HepG2 (cell line): ENCODE data around the gene CDCP2. TPM values are rescaled to one million over a fixed set of nuclear protein-coding genes. Genes with fewer than 3 reads are reported as not detected.
A peak's percentile ranks its signal among the peaks of the same experiment; 100 is the strongest.

ENCODE experiments used
- ATAC-seq: fragments of 200-7000 bp; cut with Tn5 transposase; 3 replicates; pipeline ENCODE4 v1.9.1; 2020; ENCODE audit warnings: mild to moderate bottlenecking, moderate library complexity
- BruUV-seq: library from RNA; stranded (reverse); fragments of 400-500 nt; replicated peaks from 2 replicates; lab custom pipeline; 2021; lab: Mats Ljungman, UMichigan
- CTCF ChIA-PET: fragments of 300-600 bp; formaldehyde crosslinking; extraction: SDS; loops from one replicate; lab custom pipeline; 2021; ENCODE audit warnings: low total read pairs, inconsistent platforms, low intra/inter-chr PET ratio; lab: Yijun Ruan, JAX
- POLR2A ChIA-PET: fragments of 350-600 bp; sonication (Branson Sonifier 250); formaldehyde crosslinking; loops from one replicate; lab custom pipeline; 2020; ENCODE audit warnings: antibody characterized with exemption, inconsistent platforms; lab: Yijun Ruan, JAX
- DNase-seq: peaks from one replicate; pipeline ENCODE4 v3.0.0-alpha.2; 2015; ENCODE audit warnings: low spot score
- FAIRE-seq: peaks from 3 replicates; lab custom pipeline; 2011; peaks lifted over from hg19 to GRCh38; lab: Jason Lieb, UNC
- H2AFZ ChIP-seq: one replicate; pipeline ENCODE4 v1.6.1; 2011; ENCODE audit warnings: low read length, inconsistent platforms
- H3K27ac ChIP-seq: fragments of 300-600 bp; 3 replicates; pipeline ENCODE4 v1.8.0; 2011; ENCODE audit warnings: mixed run types, mild to moderate bottlenecking, mixed read lengths, low read length, inconsistent platforms; ENCODE audit not compliant: insufficient read depth; ENCODE audit errors: extremely low read length
- H3K27me3 ChIP-seq, 2 experiments: fragments of 200-600 bp in 1 of 2; 2 replicates in 1 of 2; 3 replicates in 1 of 2; pipeline versions ENCODE4 v1.6.0 to v1.8.0; 2011; ENCODE audit warnings: low read length in 2 of 2, mild to moderate bottlenecking in 2 of 2, moderate library complexity in 2 of 2, inconsistent platforms in 1 of 2; ENCODE audit not compliant: insufficient read depth in 2 of 2, control insufficient read depth in 1 of 2
- H3K36me3 ChIP-seq, 2 experiments: fragments of 200-600 bp in 1 of 2; replicated peaks in 1 of 2; 2 replicates in 1 of 2; 3 replicates in 1 of 2; pipeline versions ENCODE4 v1.5.1 to v1.8.0; 2011; ENCODE audit warnings: low read length in 2 of 2, inconsistent platforms in 1 of 2; ENCODE audit not compliant: insufficient read depth in 2 of 2, control insufficient read depth in 1 of 2
- H3K4me1 ChIP-seq: 2 replicates; pipeline ENCODE4 v1.5.1; 2012; ENCODE audit warnings: low read length, inconsistent platforms; ENCODE audit not compliant: insufficient read depth
- H3K4me2 ChIP-seq: 2 replicates; pipeline ENCODE4 v1.6.0; 2011; ENCODE audit warnings: low read depth, low read length, inconsistent platforms
- H3K4me3 ChIP-seq, 3 experiments: fragments of 200-600 bp in 1 of 3; sonication (generic), shearing (Covaris generic) in 1 of 3; replicated peaks in 1 of 3; 2 replicates each; pipeline ENCODE4 v1.5.1; 2011 to 2016; ENCODE audit warnings: low read length in 3 of 3, inconsistent platforms in 2 of 3, low read depth in 2 of 3, mild to moderate bottlenecking in 2 of 3, control low read depth in 1 of 3, mixed read lengths in 1 of 3; ENCODE audit not compliant: insufficient read depth in 1 of 3
- H3K79me2 ChIP-seq: one replicate; pipeline ENCODE4 v1.6.1; 2011; ENCODE audit warnings: low read length, inconsistent platforms; ENCODE audit not compliant: insufficient read depth
- H3K9ac ChIP-seq: 2 replicates; pipeline ENCODE4 v1.6.0; 2011; ENCODE audit warnings: mild to moderate bottlenecking, low read depth, low read length, inconsistent platforms; ENCODE audit not compliant: insufficient read depth
- H3K9me3 ChIP-seq: 2 replicates; pipeline ENCODE4 v1.5.1; 2012; ENCODE audit warnings: mild to moderate bottlenecking, low read length
- H4K20me1 ChIP-seq: 2 replicates; pipeline ENCODE4 v1.6.0; 2011; ENCODE audit warnings: inconsistent platforms, mild to moderate bottlenecking, low read length, moderate library complexity; ENCODE audit not compliant: insufficient read depth
- ATRX ChIP-seq: sonication (generic); formaldehyde crosslinking; IDR thresholded peaks from 2 replicates; pipeline ENCODE4 v1.4.0; 2020; ENCODE audit warnings: missing genetic modification reagents, borderline replicate concordance
- CCAR2 ChIP-seq: fragments of 200-400 bp; formaldehyde crosslinking; optimal IDR thresholded peaks from 2 replicates; pipeline ENCODE3; 2018; ENCODE audit warnings: low read depth, mild to moderate bottlenecking, low read length, moderate library complexity
- FOXA3 ChIP-seq: IDR thresholded peaks from 2 replicates; pipeline ENCODE4 v1.6.1; 2016; ENCODE audit warnings: missing genetic modification reagents, missing compliant biosample characterization
- RARG ChIP-seq: sonication (generic); formaldehyde crosslinking; IDR thresholded peaks from 2 replicates; pipeline ENCODE4 v1.4.0; 2020; ENCODE audit warnings: low read depth, mild to moderate bottlenecking, missing genetic modification reagents
- SP1 ChIP-seq, 2 experiments: fragments of 450-650 bp in 1 of 2; sonication (generic) in 1 of 2; formaldehyde crosslinking in 1 of 2; IDR thresholded peaks; 2 replicates each; pipeline versions ENCODE4 v1.4.0 to v1.6.1; 2016 to 2020; ENCODE audit warnings: missing genetic modification reagents in 1 of 2
- SRSF9 ChIP-seq: fragments of 200-400 bp; formaldehyde crosslinking; IDR thresholded peaks from 2 replicates; pipeline ENCODE4 v1.6.1; 2018; ENCODE audit warnings: borderline replicate concordance, mild to moderate bottlenecking, low read depth, low read length; ENCODE audit not compliant: insufficient read depth, poor library complexity, severe bottlenecking
- SUZ12 ChIP-seq: fragments of 150-350 bp; IDR thresholded peaks from 2 replicates; pipeline ENCODE4 v1.6.1; 2014; ENCODE audit warnings: low read depth, low read length
- ZNF34 ChIP-seq: sonication (generic); formaldehyde crosslinking; IDR thresholded peaks from 2 replicates; pipeline ENCODE4 v1.4.0; 2020; ENCODE audit warnings: mild to moderate bottlenecking, missing genetic modification reagents, borderline replicate concordance
- ZNF546 ChIP-seq: sonication (generic); formaldehyde crosslinking; conservative IDR thresholded peaks from 2 replicates; pipeline ENCODE4 v1.8.1; 2023; ENCODE audit warnings: mild to moderate bottlenecking, missing genetic modification reagents
- ZNF816 ChIP-seq: sonication (generic); formaldehyde crosslinking; IDR thresholded peaks from 2 replicates; pipeline ENCODE4 v1.8.0; 2022; ENCODE audit warnings: missing genetic modification reagents, mild to moderate bottlenecking, borderline replicate concordance
- ZNF879 ChIP-seq: sonication (generic); formaldehyde crosslinking; IDR thresholded peaks from 2 replicates; pipeline ENCODE4 v1.8.1; 2023; ENCODE audit warnings: missing genetic modification reagents
- WGBS: methylation state at CpG from one replicate; pipeline ENCODE4 v1.1.6; 2017; ENCODE audit warnings: low lambda C conversion rate; 5-methylcytosine and 5-hydroxymethylcytosine counted together
- in situ Hi-C: cut with HindIII; loops from 2 replicates; pipeline ENCODE4 v1.10.0; 2017; ENCODE audit warnings: low pct_unique_long_range_greater_than_20kb; ENCODE audit not compliant: extremely low pct_ligation_motif_present
- intact Hi-C: fragments of 100-400 bp; cut with micrococcal nuclease; formaldehyde crosslinking; loops from one replicate; pipeline ENCODE4 v1.10.0; 2022; ENCODE audit not compliant: unreplicated experiment
- polyA plus RNA-seq, 8 experiments: library from polyadenylated mRNA; depleted of rRNA in 3 of 8; stranded (reverse) in 7 of 8; unstranded in 1 of 8; fragments of >200 nt; fragmentation: Illumina TruSeq in 4 of 8; extraction: Trizol in 4 of 8; gene quantifications; 2 replicates each; pipeline versions ENCODE4 v1.2.1 to v1.2.3, GENCODE V29; 2011 to 2016; ENCODE audit warnings: low read depth in 4 of 8, missing spikeins in 1 of 8, mixed read lengths in 1 of 8; ENCODE audit not compliant: insufficient read depth in 1 of 8
- total RNA-seq, 5 experiments: library from RNA; depleted of rRNA; stranded (reverse); fragments of >200 nt; fragmentation: Illumina TruSeq; extraction: Trizol; gene quantifications; 2 replicates each; pipeline ENCODE4 v1.2.3, GENCODE V29; 2016; ENCODE audit warnings: low read depth in 1 of 5

Gene CDCP2
- total and polyA plus RNA-seq, 2 of the 13 experiments (the other 11 are each of a cell fraction or from before 2014, with no cell fraction given): not detected

DNA sequence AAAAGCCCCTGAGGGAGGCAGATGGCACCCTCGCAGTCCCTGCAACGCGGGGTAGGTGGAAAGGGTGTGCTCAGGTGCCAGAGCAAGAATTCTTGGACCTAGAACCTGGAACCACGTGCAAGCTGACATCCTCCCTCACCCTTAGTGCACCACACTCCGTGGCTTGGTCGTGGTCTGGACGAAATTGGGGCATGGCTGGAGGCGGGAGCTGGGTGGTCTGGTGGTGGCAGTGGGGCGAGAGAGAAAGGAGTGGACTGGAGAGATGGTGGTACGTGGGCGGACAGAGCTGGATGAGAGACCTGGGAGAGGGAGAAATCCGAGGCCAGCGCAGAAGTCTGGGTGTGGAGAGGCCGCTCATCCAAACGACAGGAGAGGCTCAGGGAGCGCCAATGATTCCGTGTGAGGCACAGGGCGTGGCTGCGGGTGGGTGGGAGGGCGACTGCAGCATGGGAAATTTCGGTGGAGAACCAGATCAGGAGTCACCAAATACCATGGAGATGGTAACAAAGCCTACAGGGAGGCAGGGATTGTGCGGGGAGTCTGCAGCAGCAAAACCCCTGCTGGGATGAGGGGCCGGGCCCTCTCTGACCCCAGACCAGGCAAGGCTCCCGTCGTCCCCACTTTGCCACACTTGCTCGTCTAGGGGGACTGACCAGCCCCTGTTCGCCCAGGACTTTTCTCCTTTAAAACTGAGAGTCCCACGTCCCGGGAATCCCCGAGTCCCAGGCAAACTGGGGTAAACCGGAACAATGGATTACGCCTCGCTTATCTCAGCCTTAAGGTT, 31.9 kb downstream of the CDCP2 start:
- Histone ChIP-seq H4K20me1 (no peaks in the 10 kb centered on the region), H3K27ac (no peak overlapping the region), H3K9me3 (no peaks in the 10 kb centered on the region), H3K4me3 (peak overlapping the region; percentile 55 to 78 (median 60); a peak in 5 of 6 replicates), H3K79me2 (no peaks in the 10 kb centered on the region), H3K4me1 (peaks cover 64% of the 10 kb centered on the region), H2AFZ (peak overlapping the region; percentile 91), H3K9ac (peak overlapping the region; percentile 37; the same call in 1 of the 2 replicates), H3K27me3 (peaks cover 6 to 33% of the 10 kb centered on the region in 2 experiments; a peak in 3 of 5 replicates), H3K36me3 (no peaks in the 10 kb centered on the region), H3K4me2 (peak overlapping the region; percentile 98)
- no TSS peak for BruUV-seq
- no peak for DNase-seq
- ChIA-PET CTCF (interaction anchor here (1.0 to 3.0 kb wide), 4 partner anchors 9 to 368 kb away, joined by 3 to 11 read pairs (median 4); no protein-coding TSS in a partner anchor), POLR2A (interaction anchor here (1.7 to 2.4 kb wide), 2 partner anchors 16 to 79 kb away, joined by 5 to 9 read pairs; partner anchors contain the start of genes CYB5RL and MRPL37)
- intact Hi-C loops (loop anchor here (2.0 kb wide), 1 partner anchor 368 kb away; no protein-coding TSS in a partner anchor), in situ Hi-C loops (loop anchor here (5.0 kb wide), 1 partner anchor 366 kb away; no protein-coding TSS in a partner anchor)
- peak; percentile 4; the same call in 2 of the 3 replicates for ATAC-seq
- TF ChIP-seq SP1 (IDR thresholded peaks at IDR 0.05) (no peak), SP1 (CRISPR knock-in tag; IDR thresholded peaks at IDR 0.05) (no peak), ZNF879 (CRISPR knock-in tag) (no peak), CCAR2 (no peak), FOXA3 (CRISPR knock-in tag) (no peak), RARG (CRISPR knock-in tag) (no peak), SUZ12 (no peak), ATRX (no peak), SRSF9 (no peak), ZNF816 (CRISPR knock-in tag) (no peak), ZNF546 (CRISPR knock-in tag) (no peak), ZNF34 (CRISPR knock-in tag) (no peak)
- WGBS: 80% methylated on average over 23 of the region's 33 CpGs
- FAIRE-seq: no peak
